Activated CD4-positive, alpha-beta T cell treated with anti-CD3 and anti-CD28 coated beads, Interleukin-2, amount 50 U/mL, for 16 hours (primary cell): ENCODE measurements around the gene QRICH1.

Experiments used
- DNase-seq: peaks from one replicate; pipeline ENCODE4 v3.0.0-alpha.2; 2020

QRICH1 gene

GRCh38 chr3:48996640-48997039, 97.2 kb downstream of the QRICH1 start:
- no peak for DNase-seq

GRCh38 chr3:48993834-48994233, 100.0 kb downstream of the QRICH1 start:
- no peak for DNase-seq

GRCh38 chr3:48991851-48992545, 101.9 kb downstream of the QRICH1 start:
- no peak for DNase-seq

GRCh38 chr3:48990636-48991469, 103.0 kb downstream of the QRICH1 start:
- DNase-seq: peak; percentile 51

- peak; percentile 84 for DNase-seq
Observed at GRCh38 chr3:48989796-48990635, 103.9 kb downstream of the QRICH1 start, which contains the start of gene P4HTM. P4HTM (plus strand) TSS chr3:48990241; CDS start chr3:48990257, 16 bp downstream.

GRCh38 chr3:48989126-48989795, 104.6 kb downstream of the QRICH1 start:
- no peak for DNase-seq

GRCh38 chr3:48985831-48986376, 108.0 kb downstream of the QRICH1 start:
- no peak for DNase-seq

- no peak for DNase-seq
Observed at GRCh38 chr3:48984663-48985062, 109.2 kb downstream of the QRICH1 start.

GRCh38 chr3:48983096-48983495, 110.8 kb downstream of the QRICH1 start:
- no peak for DNase-seq

GRCh38 chr3:48982686-48983085, 111.2 kb downstream of the QRICH1 start:
- DNase-seq: no peak

GRCh38 chr3:48982016-48982415, 111.9 kb downstream of the QRICH1 start:
- DNase-seq: no peak

- no peak for DNase-seq
Observed at GRCh38 chr3:48980295-48980694, 113.6 kb downstream of the QRICH1 start.
